Calu3 (cell line): Measurements from ENCODE around the gene PDCD4. TPM values are rescaled to one million over a fixed set of nuclear protein-coding genes. Genes with fewer than 3 reads are reported as not detected.

Source experiments
- BruUV-seq: library from RNA; stranded (reverse); fragments of 400-500 nt; replicated peaks from 2 replicates; lab custom pipeline; 2021; lab: Mats Ljungman, UMichigan
- CTCF ChIA-PET: fragments of 300-600 bp; sonication (Branson Sonifier 250); formaldehyde crosslinking; loops from one replicate; lab custom pipeline; 2022; ENCODE audit warnings: antibody characterized with exemption; lab: Charles Lee
- DNase-seq: peaks from one replicate; pipeline ENCODE4 v3.0.0; 2022
- H3K27ac Mint-ChIP-seq: one replicate; pipeline ENCODE4 v1.8.0; 2022; ENCODE audit warnings: mixed read lengths; ENCODE audit not compliant: unreplicated experiment
- H3K27me3 Mint-ChIP-seq: one replicate; pipeline ENCODE4 v1.8.0; 2022; ENCODE audit warnings: mixed read lengths; ENCODE audit not compliant: unreplicated experiment
- H3K36me3 Mint-ChIP-seq: one replicate; pipeline ENCODE4 v1.8.0; 2022; ENCODE audit warnings: mild to moderate bottlenecking, moderate library complexity, mixed read lengths; ENCODE audit not compliant: insufficient read depth, unreplicated experiment
- H3K4me1 Mint-ChIP-seq: one replicate; pipeline ENCODE4 v1.8.0; 2022; ENCODE audit warnings: mild to moderate bottlenecking, low read depth, mixed read lengths; ENCODE audit not compliant: unreplicated experiment
- H3K4me3 Mint-ChIP-seq: one replicate; pipeline ENCODE4 v1.8.0; 2022; ENCODE audit warnings: mild to moderate bottlenecking, low read depth, moderate library complexity, mixed read lengths; ENCODE audit not compliant: unreplicated experiment
- H3K9me3 Mint-ChIP-seq: one replicate; pipeline ENCODE4 v1.8.0; 2022; ENCODE audit warnings: low read depth, mixed read lengths; ENCODE audit not compliant: unreplicated experiment
- CTCF ChIP-seq: fragments of 200-600 bp; IDR thresholded peaks from one replicate; pipeline ENCODE4 v1.8.0; 2022; ENCODE audit warnings: antibody characterized with exemption; ENCODE audit not compliant: unreplicated experiment
- intact Hi-C: fragments of 100-400 bp; cut with micrococcal nuclease; formaldehyde crosslinking; loops from one replicate; pipeline ENCODE4 v1.10.0; 2022; ENCODE audit not compliant: unreplicated experiment
- total RNA-seq: library from RNA; stranded (reverse); gene quantifications from 2 replicates; pipeline ENCODE4 v1.2.3, GENCODE V29; 2022

PDCD4 gene
- total RNA-seq, 1 experiment from 2014 or later = 26.1 TPM

- peaks cover 2% of the 10 kb centered on the region for H3K9me3 Mint-ChIP-seq
- BruUV-seq = no TSS peak
- no peak for TF ChIP-seq CTCF
- no peak overlapping the region for H3K27ac Mint-ChIP-seq
- CTCF ChIA-PET = no interaction called here
- no peak overlapping the region for H3K4me3 Mint-ChIP-seq
- no peaks in the 10 kb centered on the region for H3K36me3 Mint-ChIP-seq
- no peaks in the 10 kb centered on the region for H3K27me3 Mint-ChIP-seq
- peaks cover 28% of the 10 kb centered on the region for H3K4me1 Mint-ChIP-seq
- intact Hi-C loops = no loop called here
- DNase-seq = no peak
Measured at GRCh38 chr10:110851020-110851612, 20.6 kb upstream of the PDCD4 start.

DNA sequence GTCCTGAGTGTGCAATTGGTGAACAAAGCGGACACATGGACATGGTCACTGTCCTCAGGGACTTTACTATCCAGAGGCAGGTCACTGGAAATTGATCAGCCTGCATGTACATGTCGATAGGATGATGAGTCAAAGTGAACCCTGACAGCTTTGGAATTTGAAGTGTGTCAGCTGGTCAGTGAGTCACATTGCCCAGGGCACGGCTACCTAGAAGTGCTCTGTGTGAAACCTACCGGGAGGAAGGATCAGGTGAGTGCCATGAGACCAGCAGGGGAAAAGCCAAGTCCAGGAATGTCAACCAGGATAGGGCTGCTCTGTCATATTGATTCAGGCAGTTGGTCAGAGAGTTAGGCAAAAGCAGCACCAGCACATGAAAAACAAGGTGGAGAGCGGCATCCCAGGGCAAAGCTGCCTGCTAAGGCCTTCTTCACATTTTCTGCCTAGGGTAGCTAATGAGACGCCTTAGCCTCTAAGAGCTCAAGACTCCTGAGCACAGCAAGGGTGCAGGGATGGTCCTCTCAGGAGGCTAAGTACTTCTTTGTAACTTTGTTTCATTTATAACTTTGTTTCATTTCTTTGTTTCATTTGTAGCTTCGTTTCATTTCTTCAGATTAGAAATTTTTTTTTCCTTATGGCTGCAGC lies 19.4 kb upstream of the PDCD4 start:
- BruUV-seq = no TSS peak
- intact Hi-C loops = no loop called here
- CTCF ChIA-PET = no interaction called here

DNA sequence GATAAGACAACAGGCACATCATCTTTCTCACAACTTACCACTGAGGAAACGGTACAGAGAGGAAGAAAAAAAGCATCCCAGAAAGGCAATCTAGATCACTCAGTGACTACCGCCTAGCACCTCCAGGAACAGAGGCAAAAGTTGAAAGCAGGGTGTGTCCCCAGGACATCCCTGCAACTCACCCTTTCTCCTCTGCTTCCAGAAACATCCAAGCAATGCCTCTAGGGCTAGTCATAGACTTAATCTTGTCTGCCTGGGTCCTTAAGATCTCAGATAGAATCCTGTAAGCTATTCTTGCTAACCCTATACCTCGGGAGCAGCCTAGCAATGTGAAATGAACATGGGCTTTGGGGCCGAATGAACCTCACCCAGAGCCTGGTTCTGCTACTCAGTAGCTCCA lies 18.8 kb upstream of the PDCD4 start:
- no TSS peak for BruUV-seq
- CTCF ChIA-PET = no interaction called here
- Mint-ChIP-seq H3K27ac (no peak overlapping the region), H3K27me3 (no peaks in the 10 kb centered on the region), H3K4me3 (no peak overlapping the region), H3K36me3 (no peaks in the 10 kb centered on the region), H3K9me3 (peaks cover 2% of the 10 kb centered on the region), H3K4me1 (peaks cover 20% of the 10 kb centered on the region)
- TF ChIP-seq CTCF = no peak
- no peak for DNase-seq
- intact Hi-C loops = no loop called here

More for the DNA sequence above, 19.4 kb upstream of the PDCD4 start:
- H3K27me3 Mint-ChIP-seq = no peaks in the 10 kb centered on the region
- peaks cover 19% of the 10 kb centered on the region for H3K4me1 Mint-ChIP-seq
- no peaks in the 10 kb centered on the region for H3K36me3 Mint-ChIP-seq
- no peak overlapping the region for H3K27ac Mint-ChIP-seq
- TF ChIP-seq CTCF = no peak
- H3K9me3 Mint-ChIP-seq = peaks cover 2% of the 10 kb centered on the region
- no peak overlapping the region for H3K4me3 Mint-ChIP-seq
- peak; percentile 59 for DNase-seq

DNA sequence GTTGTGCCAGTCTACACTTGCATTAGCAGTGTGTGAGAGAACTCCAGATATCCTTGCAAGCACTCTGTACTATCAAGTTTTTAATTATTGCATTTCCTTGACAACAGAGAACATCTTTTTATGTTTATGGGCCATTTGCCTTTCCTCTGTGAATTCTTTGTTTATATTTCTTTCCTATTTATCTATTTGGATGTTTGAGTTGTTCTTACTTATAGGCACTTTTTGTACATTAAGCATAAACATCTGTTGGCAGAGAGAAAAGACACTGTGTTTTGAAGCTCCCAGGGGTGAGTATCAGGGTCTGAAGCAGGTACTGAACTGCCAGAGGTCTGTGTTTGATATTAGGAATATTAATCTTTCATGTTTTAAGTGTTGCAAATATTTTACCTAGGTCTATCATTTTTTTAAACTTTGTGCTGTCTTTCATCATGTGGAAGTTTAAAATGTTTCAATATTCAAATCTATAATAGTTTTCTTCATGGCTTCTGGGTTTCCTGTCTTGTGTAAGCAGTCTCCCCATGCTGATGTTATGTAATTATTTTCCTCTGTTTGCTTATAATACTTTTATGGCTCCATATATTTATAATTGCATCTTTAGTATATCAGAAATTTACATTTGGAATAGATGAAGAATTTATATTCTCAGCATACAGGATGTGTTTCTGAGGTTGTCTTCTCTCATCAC lies 17.7 kb upstream of the PDCD4 start:
- H3K27ac Mint-ChIP-seq = no peak overlapping the region
- no TSS peak for BruUV-seq
- H3K36me3 Mint-ChIP-seq = no peaks in the 10 kb centered on the region
- H3K4me1 Mint-ChIP-seq = peaks cover 27% of the 10 kb centered on the region
- CTCF ChIA-PET = no interaction called here
- H3K9me3 Mint-ChIP-seq = peaks cover 2% of the 10 kb centered on the region
- no peak for TF ChIP-seq CTCF
- no peaks in the 10 kb centered on the region for H3K27me3 Mint-ChIP-seq
- intact Hi-C loops = no loop called here
- H3K4me3 Mint-ChIP-seq = no peak overlapping the region
- no peak for DNase-seq
